Glutamatergic neuron (in vitro differentiated cells): ENCODE data around the gene ARL8A. TPM values are rescaled to one million over a fixed set of nuclear protein-coding genes. Genes with fewer than 3 reads are reported as not detected.
"Not testable (repeated sequence)": the region's sequence is repeated elsewhere in the genome, so short reads cannot be mapped to it uniquely, and the experiment has no call there.

ENCODE experiments used
- DNase-seq: peaks from one replicate; pipeline ENCODE4 v3.0.0; 2022
- H3K27ac Mint-ChIP-seq: one replicate; pipeline ENCODE4 v1.8.0; 2020; ENCODE audit warnings: mild to moderate bottlenecking, mixed read lengths, inconsistent platforms; ENCODE audit not compliant: unreplicated experiment
- H3K27me3 Mint-ChIP-seq: one replicate; pipeline ENCODE4 v1.8.0; 2020; ENCODE audit warnings: mild to moderate bottlenecking, moderate library complexity, mixed read lengths, inconsistent platforms; ENCODE audit not compliant: unreplicated experiment
- H3K36me3 Mint-ChIP-seq: one replicate; pipeline ENCODE4 v1.8.0; 2020; ENCODE audit warnings: mild to moderate bottlenecking, mixed read lengths, inconsistent platforms; ENCODE audit not compliant: unreplicated experiment
- H3K4me1 Mint-ChIP-seq: one replicate; pipeline ENCODE4 v1.8.0; 2020; ENCODE audit warnings: mild to moderate bottlenecking, low read depth, mixed read lengths, inconsistent platforms; ENCODE audit not compliant: unreplicated experiment
- H3K4me3 Mint-ChIP-seq: one replicate; pipeline ENCODE4 v1.8.0; 2020; ENCODE audit warnings: mild to moderate bottlenecking, mixed read lengths, inconsistent platforms; ENCODE audit not compliant: unreplicated experiment
- H3K9me3 Mint-ChIP-seq: one replicate; pipeline ENCODE4 v1.8.0; 2020; ENCODE audit warnings: mild to moderate bottlenecking, moderate library complexity, mixed read lengths, inconsistent platforms; ENCODE audit not compliant: unreplicated experiment
- long read RNA-seq: library from polyadenylated mRNA; unstranded; transcript quantifications from one replicate; pipeline ENCODE4 v2.0.0, GENCODE V29; 2020; ENCODE audit not compliant: unreplicated experiment
- total RNA-seq: library from RNA; stranded (reverse); fragmentation: NEBNext Ultra II Directional; extraction: Animal tissue kit (Norgen Biotek cat#: 25700); gene quantifications from one replicate; pipeline ENCODE4 v1.2.1, GENCODE V29; 2021; ENCODE audit not compliant: unreplicated experiment
- TF ChIP-seq, protein P1 (sequence below): fragments of 200-600 bp; sonication (generic); IDR thresholded peaks from one replicate; pipeline ENCODE4 v1.5.0; 2021; ENCODE audit not compliant: partially characterized antibody, unreplicated experiment

The ARL8A gene
- total RNA-seq, result 160 TPM
- long read RNA-seq, partial matches to known transcripts, result 0 of 10 reads
- long read RNA-seq, other reads (novel, unspliced or antisense), result 6 of 10 reads

GRCh38 chr1:202144402-202145067, at the start of gene ARL8A:
ARL8A (minus strand) TSS chr1:202144737; CDS start chr1:202144572, 165 bp downstream.
- DNase-seq, result peak; percentile 76
- peaks cover 8% of the 10 kb centered on the region for H3K27me3 Mint-ChIP-seq
- H3K4me1 Mint-ChIP-seq, result peaks cover 3% of the 10 kb centered on the region
- H3K36me3 Mint-ChIP-seq, result no peaks in the 10 kb centered on the region
- H3K4me3 Mint-ChIP-seq, result peak within 1 kb of the TSS; percentile 97
- TF ChIP-seq, protein P1, sequence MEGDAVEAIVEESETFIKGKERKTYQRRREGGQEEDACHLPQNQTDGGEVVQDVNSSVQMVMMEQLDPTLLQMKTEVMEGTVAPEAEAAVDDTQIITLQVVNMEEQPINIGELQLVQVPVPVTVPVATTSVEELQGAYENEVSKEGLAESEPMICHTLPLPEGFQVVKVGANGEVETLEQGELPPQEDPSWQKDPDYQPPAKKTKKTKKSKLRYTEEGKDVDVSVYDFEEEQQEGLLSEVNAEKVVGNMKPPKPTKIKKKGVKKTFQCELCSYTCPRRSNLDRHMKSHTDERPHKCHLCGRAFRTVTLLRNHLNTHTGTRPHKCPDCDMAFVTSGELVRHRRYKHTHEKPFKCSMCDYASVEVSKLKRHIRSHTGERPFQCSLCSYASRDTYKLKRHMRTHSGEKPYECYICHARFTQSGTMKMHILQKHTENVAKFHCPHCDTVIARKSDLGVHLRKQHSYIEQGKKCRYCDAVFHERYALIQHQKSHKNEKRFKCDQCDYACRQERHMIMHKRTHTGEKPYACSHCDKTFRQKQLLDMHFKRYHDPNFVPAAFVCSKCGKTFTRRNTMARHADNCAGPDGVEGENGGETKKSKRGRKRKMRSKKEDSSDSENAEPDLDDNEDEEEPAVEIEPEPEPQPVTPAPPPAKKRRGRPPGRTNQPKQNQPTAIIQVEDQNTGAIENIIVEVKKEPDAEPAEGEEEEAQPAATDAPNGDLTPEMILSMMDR, result no peak
- peak within 1 kb of the TSS; percentile 81 for H3K27ac Mint-ChIP-seq
- H3K9me3 Mint-ChIP-seq, result peaks cover 9% of the 10 kb centered on the region

GRCh38 chr1:202194328-202194648, 49.8 kb upstream of the ARL8A start:
- Mint-ChIP-seq H3K36me3 (no peaks in the 10 kb centered on the region), H3K4me1 (peaks cover 10% of the 10 kb centered on the region), H3K27me3 (peaks cover 17% of the 10 kb centered on the region), H3K27ac (no peak overlapping the region), H3K4me3 (no peak overlapping the region), H3K9me3 (peaks cover 3% of the 10 kb centered on the region)
- DNase-seq, result no peak
- TF ChIP-seq, protein P1, result no peak

DNA sequence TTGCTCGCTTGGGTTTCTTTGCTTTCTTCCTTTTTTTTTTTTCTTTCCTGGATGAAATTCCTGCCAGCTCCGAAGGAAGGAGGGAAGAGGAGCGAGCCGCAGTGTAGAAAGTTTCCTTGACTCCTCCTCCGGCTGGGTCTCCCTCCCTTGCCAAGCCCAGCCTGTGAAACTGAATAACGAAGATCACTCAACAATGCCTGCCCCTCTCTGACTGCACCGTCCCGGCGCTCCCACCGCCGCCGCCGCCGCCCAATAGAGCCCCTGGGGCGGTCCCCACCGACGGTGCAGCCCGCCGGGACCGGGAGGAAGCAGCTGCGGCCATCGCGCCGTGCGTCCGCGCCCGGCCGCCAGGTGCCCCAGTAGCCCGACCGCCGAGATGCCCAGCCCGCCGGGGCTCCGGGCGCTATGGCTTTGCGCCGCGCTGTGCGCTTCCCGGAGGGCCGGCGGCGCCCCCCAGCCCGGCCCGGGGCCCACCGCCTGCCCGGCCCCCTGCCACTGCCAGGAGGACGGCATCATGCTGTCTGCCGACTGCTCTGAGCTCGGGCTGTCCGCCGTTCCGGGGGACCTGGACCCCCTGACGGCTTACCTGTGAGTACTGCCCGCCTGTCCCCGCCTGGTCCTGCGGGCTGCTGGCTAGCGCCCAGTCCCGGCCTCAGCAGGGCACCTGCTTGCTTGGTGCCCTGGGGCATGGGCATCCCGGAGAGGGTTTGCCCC, 49.2 kb upstream of the ARL8A start, which contains the start of gene LGR6:
TSS of gene LGR6 (plus strand) at position 186 of the 714 bp plus-strand sequence. CDS start at position 377, 191 bp downstream.
- Mint-ChIP-seq H3K27ac (no peak within 1 kb of the TSS), H3K9me3 (peaks cover 3% of the 10 kb centered on the region), H3K4me3 (peak within 1 kb of the TSS; percentile 76), H3K27me3 (peaks cover 17% of the 10 kb centered on the region), H3K36me3 (no peaks in the 10 kb centered on the region), H3K4me1 (peaks cover 10% of the 10 kb centered on the region)
- TF ChIP-seq, protein P1, result no peak
- DNase-seq, result no peak

- peaks cover 15% of the 10 kb centered on the region for H3K27me3 Mint-ChIP-seq
- H3K36me3 Mint-ChIP-seq, result no peaks in the 10 kb centered on the region
- H3K4me1 Mint-ChIP-seq, result peaks cover 10% of the 10 kb centered on the region
- peak; percentile 86 for DNase-seq
- H3K27ac Mint-ChIP-seq, result no peak overlapping the region
- peak overlapping the region; percentile 76 for H3K4me3 Mint-ChIP-seq
- H3K9me3 Mint-ChIP-seq, result peaks cover 3% of the 10 kb centered on the region
- TF ChIP-seq, protein P1, result peak; percentile 85
Observed at GRCh38 chr1:202192770-202193613, 48.5 kb upstream of the ARL8A start.

- not testable (repeated sequence) for H3K27ac Mint-ChIP-seq, DNase-seq, H3K36me3 Mint-ChIP-seq, H3K9me3 Mint-ChIP-seq, H3K4me3 Mint-ChIP-seq
- H3K27me3 Mint-ChIP-seq, result peaks cover 15% of the 10 kb centered on the region
- H3K4me1 Mint-ChIP-seq, result peaks cover 10% of the 10 kb centered on the region
Observed at GRCh38 chr1:202191391-202191790, 46.9 kb upstream of the ARL8A start.
